DLD1 (cell line): ENCODE measurements around the gene LDLRAD4.

Experiments
- in situ Hi-C: cut with HindIII; loops from 2 replicates; pipeline ENCODE4 v1.10.0; 2017; ENCODE audit warnings: low sequenced_read_pairs

LDLRAD4 gene

GRCh38 chr18:13366962-13367892, 148.7 kb downstream of the LDLRAD4 start:
- in situ Hi-C loops, result no loop called here

GRCh38 chr18:13368080-13368813, 149.7 kb downstream of the LDLRAD4 start:
- in situ Hi-C loops, result no loop called here

GRCh38 chr18:13369353-13369752, 150.8 kb downstream of the LDLRAD4 start:
- in situ Hi-C loops, result no loop called here

- in situ Hi-C loops, result no loop called here
Measured at GRCh38 chr18:13369756-13370510, 151.4 kb downstream of the LDLRAD4 start.

GRCh38 chr18:13370995-13371625, 152.6 kb downstream of the LDLRAD4 start:
- in situ Hi-C loops, result no loop called here

GRCh38 chr18:13371689-13372418, 153.3 kb downstream of the LDLRAD4 start:
- in situ Hi-C loops, result no loop called here

GRCh38 chr18:13372531-13372951, 154.0 kb downstream of the LDLRAD4 start:
- in situ Hi-C loops, result no loop called here

GRCh38 chr18:13374096-13374467, 155.5 kb downstream of the LDLRAD4 start:
- in situ Hi-C loops, result no loop called here

GRCh38 chr18:13374468-13375301, 156.1 kb downstream of the LDLRAD4 start:
- in situ Hi-C loops, result no loop called here

- in situ Hi-C loops, result no loop called here
Measured at GRCh38 chr18:13375302-13376255, 157.0 kb downstream of the LDLRAD4 start.

- in situ Hi-C loops, result no loop called here
Measured at GRCh38 chr18:13376298-13376840, 157.8 kb downstream of the LDLRAD4 start.

GRCh38 chr18:13376841-13377351, 158.3 kb downstream of the LDLRAD4 start:
- in situ Hi-C loops, result no loop called here

- in situ Hi-C loops, result no loop called here
Measured at GRCh38 chr18:13377496-13377895, 158.9 kb downstream of the LDLRAD4 start.

GRCh38 chr18:13378150-13378549, 159.6 kb downstream of the LDLRAD4 start:
- in situ Hi-C loops, result no loop called here

GRCh38 chr18:13379062-13379865, 160.7 kb downstream of the LDLRAD4 start:
- in situ Hi-C loops, result no loop called here

GRCh38 chr18:13379930-13380690, 161.6 kb downstream of the LDLRAD4 start:
- in situ Hi-C loops, result no loop called here
